ENCODE results near the gene HIVEP3. TPM values are rescaled to one million over a fixed set of nuclear protein-coding genes. Genes with fewer than 3 reads are reported as not detected.

HIVEP3 gene
- total RNA-seq, 1 experiment from 2014 or later: 11.0 TPM

DNA sequence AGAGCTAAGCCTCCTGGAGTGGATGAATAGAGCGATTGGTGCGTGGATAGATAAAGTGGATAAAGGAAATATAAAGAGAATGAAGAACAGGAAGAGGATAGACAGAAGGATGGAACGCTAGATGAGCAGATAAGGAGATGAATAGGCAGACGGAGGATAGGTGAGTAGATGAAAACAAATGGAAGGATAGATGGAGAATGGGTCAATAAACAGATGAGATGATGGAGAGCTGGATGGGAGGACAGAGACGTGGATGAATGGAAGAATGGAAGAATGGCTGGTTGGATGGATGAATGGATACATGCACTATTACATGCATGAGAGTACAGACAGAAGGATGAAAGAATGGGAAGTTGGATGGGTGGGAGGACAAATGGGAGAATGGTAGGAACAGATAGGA is 399.1 kb downstream of the HIVEP3 start:
- no peak for TF ChIP-seq EZH2 (IDR thresholded peaks at IDR 0.05; ENCODE audit: low read depth)
- TF ChIP-seq, protein P1, sequence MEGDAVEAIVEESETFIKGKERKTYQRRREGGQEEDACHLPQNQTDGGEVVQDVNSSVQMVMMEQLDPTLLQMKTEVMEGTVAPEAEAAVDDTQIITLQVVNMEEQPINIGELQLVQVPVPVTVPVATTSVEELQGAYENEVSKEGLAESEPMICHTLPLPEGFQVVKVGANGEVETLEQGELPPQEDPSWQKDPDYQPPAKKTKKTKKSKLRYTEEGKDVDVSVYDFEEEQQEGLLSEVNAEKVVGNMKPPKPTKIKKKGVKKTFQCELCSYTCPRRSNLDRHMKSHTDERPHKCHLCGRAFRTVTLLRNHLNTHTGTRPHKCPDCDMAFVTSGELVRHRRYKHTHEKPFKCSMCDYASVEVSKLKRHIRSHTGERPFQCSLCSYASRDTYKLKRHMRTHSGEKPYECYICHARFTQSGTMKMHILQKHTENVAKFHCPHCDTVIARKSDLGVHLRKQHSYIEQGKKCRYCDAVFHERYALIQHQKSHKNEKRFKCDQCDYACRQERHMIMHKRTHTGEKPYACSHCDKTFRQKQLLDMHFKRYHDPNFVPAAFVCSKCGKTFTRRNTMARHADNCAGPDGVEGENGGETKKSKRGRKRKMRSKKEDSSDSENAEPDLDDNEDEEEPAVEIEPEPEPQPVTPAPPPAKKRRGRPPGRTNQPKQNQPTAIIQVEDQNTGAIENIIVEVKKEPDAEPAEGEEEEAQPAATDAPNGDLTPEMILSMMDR (conservative IDR thresholded peaks at IDR 0.05): no peak
- Histone ChIP-seq H3F3A (ENCODE audit: insufficient read depth, low read depth) (peaks cover 12% of the 10 kb centered on the region), H3K27ac (no peak overlapping the region), H2AFZ (no peak overlapping the region), H3K79me2 (ENCODE audit: low read depth) (no peaks in the 10 kb centered on the region), H3K4me1 (replicated peaks; ENCODE audit: insufficient read depth) (peaks cover 23% of the 10 kb centered on the region), H4K20me1 (ENCODE audit: insufficient read depth) (0 out of 2 replicates have a peak, but pooled peaks cover 1% of the 10 kb centered on the region), H3K36me3 (ENCODE audit: low read depth) (no peaks in the 10 kb centered on the region), H3K4me3 (no peak overlapping the region), H3K27me3 (ENCODE audit: insufficient read depth, low read depth) (no peaks in the 10 kb centered on the region), H3K9me3 (ENCODE audit: insufficient read depth, low read depth) (no peaks in the 10 kb centered on the region), H3K4me2 (no peak overlapping the region), H3K9me2 (ENCODE audit: insufficient read depth) (no peaks in the 10 kb centered on the region)
- DNase-seq: no peak
- ChIA-PET POLR2A (ENCODE audit: unreplicated experiment) (no interaction called here), CTCF (no interaction called here)
- intact Hi-C loops (cut with micrococcal nuclease; ENCODE audit: unreplicated experiment): loop anchor here (5.0 to 10.0 kb wide), 3 partner anchors 37 to 383 kb away; partner anchors contain the start of gene EDN2
- BruUV-seq (replicated peaks): no TSS peak

DNA sequence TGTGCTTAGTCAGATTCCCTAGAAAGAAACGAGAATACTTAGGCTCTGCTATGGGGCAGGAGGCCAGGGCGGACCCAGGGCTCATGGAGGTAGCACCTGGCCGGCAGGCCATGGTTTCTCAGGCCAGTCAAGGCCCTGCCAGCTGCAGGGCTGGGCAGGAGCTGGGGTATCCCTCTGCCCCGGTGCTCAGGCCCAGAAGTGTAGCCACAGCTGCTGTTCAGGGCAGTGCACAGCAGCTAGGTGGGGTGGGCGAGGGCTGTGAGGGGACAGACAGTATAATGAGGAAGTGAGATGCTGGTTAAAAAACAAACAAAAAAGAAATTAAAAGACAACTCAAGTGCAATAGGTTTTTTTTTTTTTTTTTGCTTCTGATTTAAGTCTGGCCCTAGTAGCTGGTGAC is 400.3 kb downstream of the HIVEP3 start:
- intact Hi-C loops (cut with micrococcal nuclease; ENCODE audit: unreplicated experiment): loop anchor here (5.0 to 10.0 kb wide), 3 partner anchors 36 to 384 kb away; partner anchors contain the start of gene EDN2
- no peak for DNase-seq

DNA sequence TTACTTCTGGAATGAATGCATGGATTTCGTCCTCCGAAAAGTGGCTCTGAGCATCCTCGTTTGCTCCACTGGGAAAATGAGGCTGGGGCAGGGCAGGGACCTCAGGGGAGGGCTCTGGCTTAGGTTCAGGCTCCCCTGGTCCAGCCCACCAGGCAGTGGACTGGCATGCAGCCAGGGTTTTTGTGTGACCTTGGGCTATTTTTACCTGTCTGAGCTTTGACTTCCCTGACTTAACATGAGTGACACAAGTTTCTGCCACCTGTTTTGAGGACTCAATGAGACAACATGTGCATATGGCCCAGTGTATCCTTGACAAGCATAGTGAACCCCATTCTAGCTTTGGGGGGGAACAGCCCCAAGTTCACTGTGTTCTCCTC is 401.7 kb downstream of the HIVEP3 start:
- no peak for DNase-seq
- Histone ChIP-seq H3K4me2 (no peak overlapping the region), H3K9me2 (ENCODE audit: insufficient read depth) (no peaks in the 10 kb centered on the region), H3F3A (ENCODE audit: insufficient read depth, low read depth) (peaks cover 33% of the 10 kb centered on the region), H3K36me3 (ENCODE audit: low read depth) (no peaks in the 10 kb centered on the region), H3K4me1 (replicated peaks; ENCODE audit: insufficient read depth) (peaks cover 42% of the 10 kb centered on the region), H4K20me1 (ENCODE audit: insufficient read depth) (0 out of 2 replicates have a peak, but pooled peaks cover 3% of the 10 kb centered on the region), H3K9me3 (ENCODE audit: insufficient read depth, low read depth) (no peaks in the 10 kb centered on the region), H3K79me2 (ENCODE audit: low read depth) (no peaks in the 10 kb centered on the region), H3K27ac (no peak overlapping the region), H2AFZ (no peak overlapping the region), H3K4me3 (no peak overlapping the region), H3K27me3 (ENCODE audit: insufficient read depth, low read depth) (no peaks in the 10 kb centered on the region)
- BruUV-seq (replicated peaks): no TSS peak
- ChIA-PET CTCF (interaction anchor here (0.6 to 4.2 kb wide), 2 partner anchors 24 to 284 kb away, joined by 3 to 17 read pairs; no protein-coding TSS in a partner anchor), POLR2A (ENCODE audit: unreplicated experiment) (no interaction called here)
- no peak for TF ChIP-seq EZH2 (IDR thresholded peaks at IDR 0.05; ENCODE audit: low read depth)
- TF ChIP-seq, protein P1 (conservative IDR thresholded peaks at IDR 0.05): no peak
- intact Hi-C loops (cut with micrococcal nuclease; ENCODE audit: unreplicated experiment): loop anchor here (2.0 to 10.0 kb wide), 4 partner anchors 35 to 385 kb away; partner anchors contain the start of gene EDN2

More for the DNA sequence above, 400.3 kb downstream of the HIVEP3 start:
- no peaks in the 10 kb centered on the region for H3K9me3 ChIP-seq (ENCODE audit: insufficient read depth, low read depth)
- H2AFZ ChIP-seq: no peak overlapping the region
- BruUV-seq (replicated peaks): no TSS peak
- 0 out of 2 replicates have a peak, but pooled peaks cover 3% of the 10 kb centered on the region for H4K20me1 ChIP-seq (ENCODE audit: insufficient read depth)
- no peak overlapping the region for H3K4me3 ChIP-seq
- TF ChIP-seq, protein P1 (conservative IDR thresholded peaks at IDR 0.05): no peak
- no peak for TF ChIP-seq EZH2 (IDR thresholded peaks at IDR 0.05; ENCODE audit: low read depth)
- H3K9me2 ChIP-seq (ENCODE audit: insufficient read depth): no peaks in the 10 kb centered on the region
- H3K79me2 ChIP-seq (ENCODE audit: low read depth): no peaks in the 10 kb centered on the region
- peaks cover 24% of the 10 kb centered on the region for H3F3A ChIP-seq (ENCODE audit: insufficient read depth, low read depth)
- no peaks in the 10 kb centered on the region for H3K27me3 ChIP-seq (ENCODE audit: insufficient read depth, low read depth)
- no peak overlapping the region for H3K27ac ChIP-seq
- H3K4me1 ChIP-seq (replicated peaks; ENCODE audit: insufficient read depth): peaks cover 35% of the 10 kb centered on the region
- POLR2A ChIA-PET (ENCODE audit: unreplicated experiment): no interaction called here
- no peak overlapping the region for H3K4me2 ChIP-seq
- CTCF ChIA-PET: interaction anchor here (0.6 to 0.7 kb wide), 2 partner anchors 85 to 169 kb away, joined by 4 to 8 read pairs; no protein-coding TSS in a partner anchor
- H3K36me3 ChIP-seq (ENCODE audit: low read depth): no peaks in the 10 kb centered on the region
